H1 (cell line): ENCODE measurements around the gene SLC13A5.

Experiments used
- CBX5 ChIP-seq: fragments of 300-800, 300-1000 bp; sonication (generic); IDR thresholded peaks from 2 replicates; pipeline ENCODE4 v1.7.1; 2016; ENCODE audit warnings: antibody characterized with exemption, low read length, low read depth
- NANOG ChIP-seq: IDR thresholded peaks from 2 replicates; pipeline ENCODE4 v1.6.1; 2011; ENCODE audit warnings: low read length, low read depth, mild to moderate bottlenecking, inconsistent platforms; ENCODE audit not compliant: insufficient read depth, poor library complexity, severe bottlenecking
- PHF8 ChIP-seq: fragments of 200-600 bp; sonication (generic); conservative IDR thresholded peaks from 2 replicates; pipeline ENCODE4 v1.7.1; 2012; ENCODE audit warnings: low read depth, mild to moderate bottlenecking, inconsistent platforms, low read length, moderate library complexity
- POLR2A ChIP-seq, 2 experiments: IDR thresholded peaks; 1 replicate in 1 of 2; 2 replicates in 1 of 2; pipeline ENCODE4 v1.6.1; 2011; ENCODE audit warnings: low read depth in 2 of 2, low read length in 2 of 2, mild to moderate bottlenecking in 2 of 2; ENCODE audit errors: control extremely low read depth in 1 of 2
- RXRA ChIP-seq: IDR thresholded peaks from 2 replicates; pipeline ENCODE4 v1.6.1; 2011; ENCODE audit warnings: low read depth, mild to moderate bottlenecking, low read length, moderate library complexity; ENCODE audit not compliant: insufficient read depth
- TCF12 ChIP-seq: IDR thresholded peaks from 2 replicates; pipeline ENCODE4 v1.6.1; 2011; ENCODE audit warnings: low read depth, mild to moderate bottlenecking, low read length
- TF ChIP-seq, protein P1 (sequence below), 3 experiments: IDR thresholded peaks; 1 replicate in 2 of 3; 2 replicates in 1 of 3; pipeline versions ENCODE4 v1.5.1 to v1.6.1; 2011; ENCODE audit warnings: low read length in 3 of 3, mild to moderate bottlenecking in 3 of 3, inconsistent platforms in 2 of 3, low read depth in 1 of 3, moderate library complexity in 1 of 3; ENCODE audit not compliant: insufficient read depth in 1 of 3; ENCODE audit errors: control extremely low read depth in 1 of 3

DNA sequence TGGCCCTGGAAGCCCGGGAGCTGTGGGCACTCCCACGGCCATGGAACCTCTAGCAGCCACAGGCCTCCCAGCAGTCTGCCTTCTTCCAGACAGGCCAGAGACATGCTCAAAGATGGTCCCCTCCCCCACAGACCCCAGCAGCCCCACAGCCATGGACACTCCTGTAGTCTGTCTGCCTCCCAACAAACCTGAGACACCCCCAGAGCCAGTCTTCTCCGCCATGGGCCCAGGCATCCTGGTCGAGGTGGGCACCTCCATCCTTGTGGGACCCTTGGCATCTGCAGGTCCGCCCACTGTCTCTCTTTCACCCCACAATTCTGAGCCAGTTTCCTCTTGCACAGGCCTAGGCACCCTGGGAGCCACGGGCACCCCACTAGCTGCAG, 75.7 kb downstream of the SLC13A5 start:
- TF ChIP-seq CBX5 (no peak), POLR2A (IDR thresholded peaks at IDR 0.05; ENCODE audit: control extremely low read depth in 1 of 2, low read depth in 2 of 2, low read length in 2 of 2) (no peak), PHF8 (no peak), RXRA (no peak), NANOG (no peak), TCF12 (no peak)
- TF ChIP-seq, protein P1, sequence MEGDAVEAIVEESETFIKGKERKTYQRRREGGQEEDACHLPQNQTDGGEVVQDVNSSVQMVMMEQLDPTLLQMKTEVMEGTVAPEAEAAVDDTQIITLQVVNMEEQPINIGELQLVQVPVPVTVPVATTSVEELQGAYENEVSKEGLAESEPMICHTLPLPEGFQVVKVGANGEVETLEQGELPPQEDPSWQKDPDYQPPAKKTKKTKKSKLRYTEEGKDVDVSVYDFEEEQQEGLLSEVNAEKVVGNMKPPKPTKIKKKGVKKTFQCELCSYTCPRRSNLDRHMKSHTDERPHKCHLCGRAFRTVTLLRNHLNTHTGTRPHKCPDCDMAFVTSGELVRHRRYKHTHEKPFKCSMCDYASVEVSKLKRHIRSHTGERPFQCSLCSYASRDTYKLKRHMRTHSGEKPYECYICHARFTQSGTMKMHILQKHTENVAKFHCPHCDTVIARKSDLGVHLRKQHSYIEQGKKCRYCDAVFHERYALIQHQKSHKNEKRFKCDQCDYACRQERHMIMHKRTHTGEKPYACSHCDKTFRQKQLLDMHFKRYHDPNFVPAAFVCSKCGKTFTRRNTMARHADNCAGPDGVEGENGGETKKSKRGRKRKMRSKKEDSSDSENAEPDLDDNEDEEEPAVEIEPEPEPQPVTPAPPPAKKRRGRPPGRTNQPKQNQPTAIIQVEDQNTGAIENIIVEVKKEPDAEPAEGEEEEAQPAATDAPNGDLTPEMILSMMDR (IDR thresholded peaks at IDR 0.05; ENCODE audit: control extremely low read depth in 1 of 3, insufficient read depth in 1 of 3, low read depth in 1 of 3, low read length in 3 of 3): no peak
